ENCODE data around the gene LINC00237. TPM values are rescaled to one million over a fixed set of nuclear protein-coding genes. Genes with fewer than 3 reads are reported as not detected.

Gene LINC00237
- total and polyA plus RNA-seq, 9 of the 15 experiments (the other 6 are each of a cell fraction or from before 2014, with no cell fraction given) = not detected

- TF ChIP-seq RBFOX2 (IDR thresholded peaks at IDR 0.05; ENCODE audit: low read depth, low read length) (no peak), ZNF589 (CRISPR knock-in tag; IDR thresholded peaks at IDR 0.05; ENCODE audit: low read depth) (no peak)
Observed at GRCh38 chr20:21101453-21101931, 4.7 kb downstream of the LINC00237 start (continued).

- intact Hi-C loops (cut with micrococcal nuclease) = no loop called here
- no peak for FAIRE-seq
- POLR2A ChIA-PET = no interaction called here
- TF ChIP-seq SAFB (IDR thresholded peaks at IDR 0.05; ENCODE audit: borderline replicate concordance, low read depth, low read length) (no peak), HNRNPLL (IDR thresholded peaks at IDR 0.05; ENCODE audit: low read depth, low read length, poor library complexity, severe bottlenecking) (peak; percentile 13), ZBTB33 (CRISPR knock-in tag; IDR thresholded peaks at IDR 0.05) (peak; percentile 62), ATF7 (IDR thresholded peaks at IDR 0.05) (peak; percentile 73), KLF16 (IDR thresholded peaks at IDR 0.05) (no peak), EP300 (IDR thresholded peaks at IDR 0.05; ENCODE audit: low read length) (no peak), ATF4 (CRISPR knock-in tag; IDR thresholded peaks at IDR 0.05) (peak; percentile 43; the same call in 1 of the 2 replicates), ZNF12 (CRISPR knock-in tag; IDR thresholded peaks at IDR 0.05) (no peak), NRF1 (conservative IDR thresholded peaks at IDR 0.05 in 1 of 2, IDR thresholded peaks at IDR 0.05 in 1 of 2) (peak; percentile 42 to 44; a peak in 3 of 4 replicates)
Observed at GRCh38 chr20:21100578-21101452, 5.3 kb downstream of the LINC00237 start.

More at GRCh38 chr20:21100578-21101452, 5.3 kb downstream of the LINC00237 start:
- peaks cover 0 to 19% of the 10 kb centered on the region in 2 experiments; a peak in 3 of 5 replicates for H3K4me1 ChIP-seq (replicated peaks in 1 of 2; ENCODE audit: control insufficient read depth in 2 of 2, insufficient read depth in 2 of 2, low read length in 2 of 2)
- H3K27me3 ChIP-seq (ENCODE audit: control insufficient read depth in 2 of 2, insufficient read depth in 2 of 2, low read length in 2 of 2) = peaks cover 2 to 13% of the 10 kb centered on the region in 2 experiments; a peak in 2 of 5 replicates
- H3K9me1 ChIP-seq (ENCODE audit: control insufficient read depth, insufficient read depth, low read length) = no peaks in the 10 kb centered on the region
- H3K9ac ChIP-seq (ENCODE audit: insufficient read depth in 1 of 2, low read depth in 2 of 2, low read length in 2 of 2) = peak overlapping the region in 1 of 2 experiments; percentile 70; a peak in 1 of 4 replicates
- no peaks in the 10 kb centered on the region for H3K36me3 ChIP-seq (ENCODE audit: control insufficient read depth, insufficient read depth, low read length)
- in situ Hi-C loops (cut with MboI) = no loop called here
- H3K9me3 ChIP-seq (replicated peaks; ENCODE audit: control insufficient read depth, insufficient read depth, low read depth, low read length) = no peaks in the 10 kb centered on the region
- no peak overlapping the region for H3K27ac ChIP-seq (ENCODE audit: extremely low read depth, low read depth, low read length)
- CTCF ChIA-PET (ENCODE audit: low intra/inter-chr PET ratio) = no interaction called here
- BruUV-seq (replicated peaks) = no TSS peak
- peak; percentile 50 for ATAC-seq
- H2AFZ ChIP-seq (ENCODE audit: low read depth, low read length) = peak overlapping the region; percentile 69
- DNase-seq (ENCODE audit: extremely low read depth in 1 of 4, low spot score in 3 of 4) = no peak
- no peaks in the 10 kb centered on the region for H3K79me2 ChIP-seq (ENCODE audit: control insufficient read depth, insufficient read depth, low read length)
- H3K4me3 ChIP-seq = peak overlapping the region; percentile 38
- peak overlapping the region; percentile 46 for H3K4me2 ChIP-seq (ENCODE audit: insufficient read depth, low read length)
- whole genome bisulfite sequencing (ENCODE audit: insufficient coverage, low coverage, missing lambda C conversion rate) = 31% methylated on average over 20 of the region's 64 CpGs
- no peaks in the 10 kb centered on the region for H4K20me1 ChIP-seq (replicated peaks; ENCODE audit: control insufficient read depth, insufficient read depth, low read length)
